GM19193 (cell line): ENCODE results near the gene TMEM174.

Source experiments
- POLR2A ChIP-seq: IDR thresholded peaks from 4 replicates; pipeline ENCODE4 v1.6.1; 2011; ENCODE audit not compliant: insufficient read depth, insufficient read length; ENCODE audit errors: extremely low read depth

The TMEM174 gene, protein sequence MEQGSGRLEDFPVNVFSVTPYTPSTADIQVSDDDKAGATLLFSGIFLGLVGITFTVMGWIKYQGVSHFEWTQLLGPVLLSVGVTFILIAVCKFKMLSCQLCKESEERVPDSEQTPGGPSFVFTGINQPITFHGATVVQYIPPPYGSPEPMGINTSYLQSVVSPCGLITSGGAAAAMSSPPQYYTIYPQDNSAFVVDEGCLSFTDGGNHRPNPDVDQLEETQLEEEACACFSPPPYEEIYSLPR

DNA sequence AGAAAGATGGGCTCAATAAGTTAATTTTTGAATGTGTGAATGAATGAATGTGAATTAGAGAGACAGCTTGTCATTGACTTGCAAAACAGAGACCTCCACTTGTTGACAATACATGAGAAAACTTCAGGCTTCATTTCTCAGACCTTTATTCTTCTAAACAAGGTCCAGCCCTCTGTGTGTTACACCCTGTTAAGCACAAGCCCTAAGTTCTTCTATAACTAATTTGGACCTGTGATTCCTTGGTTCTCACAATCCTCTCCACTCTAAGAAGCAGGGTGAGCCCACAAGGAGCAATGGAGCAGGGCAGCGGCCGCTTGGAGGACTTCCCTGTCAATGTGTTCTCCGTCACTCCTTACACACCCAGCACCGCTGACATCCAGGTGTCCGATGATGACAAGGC, at the start of gene TMEM174:
Gene TMEM174 (plus strand): TSS at position 243 of the 400 bp plus-strand sequence. CDS start 51 bp downstream, at position 294.
- TF ChIP-seq POLR2A = no peak

DNA sequence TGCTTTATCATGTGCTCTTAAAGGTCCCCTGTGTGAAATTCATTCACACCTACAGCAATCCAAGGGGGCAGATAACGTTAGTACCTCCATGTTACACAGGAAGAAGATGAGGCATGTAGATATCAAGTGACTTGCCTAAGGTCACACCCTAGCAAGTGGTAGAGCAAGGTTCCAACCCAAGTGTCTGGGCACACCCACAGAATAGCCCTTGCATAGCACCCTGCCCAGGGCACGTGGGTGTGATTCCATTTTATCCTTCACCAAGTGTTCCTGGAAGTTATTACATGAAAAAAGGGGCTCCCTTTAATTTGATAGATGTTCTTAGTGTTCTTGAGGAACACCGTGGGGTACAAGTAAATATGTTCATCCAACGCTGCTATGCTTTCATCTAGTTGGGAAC, 47.7 kb upstream of the TMEM174 start:
- TF ChIP-seq POLR2A = no peak

DNA sequence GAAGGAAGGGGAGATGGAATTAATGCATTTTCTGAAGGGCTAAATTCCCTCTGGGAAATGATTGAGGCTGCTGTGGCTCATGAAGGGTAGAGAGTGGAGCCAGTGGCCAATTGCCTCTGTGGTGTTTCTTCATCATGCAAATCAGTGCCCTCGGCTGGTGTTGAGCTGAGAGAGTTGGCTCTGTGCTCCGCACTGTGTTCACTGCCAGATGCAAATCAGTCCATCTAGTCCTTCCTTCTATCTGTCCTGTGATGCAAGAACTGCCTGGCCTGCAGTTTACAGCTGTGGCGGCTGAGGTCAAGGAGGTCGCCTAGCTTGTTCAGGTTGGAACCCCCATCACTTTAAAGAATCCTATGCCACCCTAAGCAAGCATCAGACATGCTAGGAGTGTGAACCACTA, 46.6 kb upstream of the TMEM174 start:
- TF ChIP-seq POLR2A = no peak

DNA sequence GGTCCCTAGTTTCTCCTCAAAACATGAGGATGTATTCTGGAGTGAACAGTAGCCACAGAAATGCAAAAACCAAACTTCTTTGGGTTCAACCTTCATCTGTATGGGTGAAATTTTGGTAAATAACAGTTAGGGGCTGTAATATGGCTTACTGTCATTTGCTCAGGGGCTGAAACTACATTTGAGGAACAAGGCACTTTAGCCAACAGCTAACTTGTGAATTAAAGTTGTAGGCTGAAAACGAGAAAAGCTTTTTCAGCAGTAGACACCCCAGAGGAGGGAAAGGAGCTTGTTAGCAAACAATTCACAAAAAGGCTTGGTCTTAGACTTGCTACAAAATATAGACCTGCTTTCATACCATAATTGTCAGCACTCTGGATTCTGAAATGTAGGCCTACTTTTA, 46.0 kb upstream of the TMEM174 start:
- no peak for TF ChIP-seq POLR2A

DNA sequence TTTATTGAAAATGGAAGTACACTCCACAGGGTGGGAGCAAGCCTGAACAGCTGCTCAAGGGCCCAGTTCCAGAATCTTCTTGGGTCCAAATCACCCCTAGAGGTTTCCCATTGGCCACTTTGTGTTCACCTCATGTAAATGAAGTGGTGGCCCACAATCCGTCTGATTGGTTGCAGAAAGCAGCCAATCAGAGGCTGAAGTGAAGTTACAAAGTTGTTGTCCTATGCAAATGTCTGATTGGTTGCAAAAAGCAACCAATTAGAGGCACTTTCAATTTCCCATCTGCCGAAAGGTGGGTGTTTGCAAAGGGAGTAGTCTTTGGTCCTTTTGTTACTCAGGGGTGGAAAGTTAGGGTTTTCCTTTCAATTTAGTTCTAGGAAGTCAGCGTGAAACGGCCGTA, 43.9 kb upstream of the TMEM174 start:
- TF ChIP-seq POLR2A = no peak

DNA sequence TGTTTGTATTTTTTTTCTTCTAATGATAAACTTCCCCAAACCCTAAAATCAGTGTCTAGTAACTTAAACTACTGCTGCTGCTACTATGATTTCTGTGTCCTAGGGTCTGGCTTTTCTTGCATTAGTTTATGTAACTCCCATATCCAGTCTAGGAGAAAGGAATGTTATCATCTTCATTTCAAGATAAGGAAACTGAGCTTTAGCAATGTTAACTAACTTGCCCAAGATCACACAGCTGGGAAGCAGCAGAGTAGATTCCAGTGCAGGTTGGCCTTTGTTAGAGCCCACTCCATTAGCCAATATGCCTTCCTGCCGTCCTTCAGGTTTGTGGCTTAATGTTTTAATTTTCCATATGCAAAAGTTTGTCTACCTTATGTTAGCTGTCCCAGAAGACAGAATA, 42.2 kb upstream of the TMEM174 start:
- TF ChIP-seq POLR2A = no peak

DNA sequence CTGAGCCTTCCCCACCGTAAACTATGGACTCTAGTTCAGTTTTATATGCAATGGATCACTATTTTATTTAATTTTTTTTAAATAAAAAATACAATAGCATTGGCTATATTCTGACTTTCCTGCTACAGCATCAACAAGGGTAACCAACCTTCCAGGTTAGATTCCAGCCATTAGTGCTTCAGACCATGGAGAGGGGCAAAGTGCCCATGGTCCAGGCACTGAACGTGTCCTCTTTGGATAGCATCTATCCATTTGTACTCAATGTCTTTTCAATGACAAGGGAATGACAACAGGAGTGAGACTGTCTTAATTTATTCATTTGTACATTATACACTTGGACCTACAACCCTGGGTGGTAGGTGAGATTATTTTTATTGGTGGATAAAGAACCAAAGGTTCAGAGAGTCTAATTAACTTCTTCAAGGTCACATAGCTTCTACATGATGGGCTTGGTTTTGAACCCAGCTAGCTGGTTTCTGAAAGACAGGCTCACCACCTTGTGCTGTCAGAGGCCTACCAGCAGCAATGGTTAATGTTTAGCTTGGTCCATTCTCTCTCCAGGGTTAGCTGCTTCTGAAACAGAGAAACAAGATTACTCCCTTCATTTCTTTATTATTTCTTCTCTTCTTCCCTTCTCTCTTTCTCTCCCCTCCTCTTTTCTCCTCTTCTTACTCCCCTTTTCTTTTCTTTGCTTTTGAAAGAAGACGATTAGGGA, 41.1 kb upstream of the TMEM174 start:
- TF ChIP-seq POLR2A = no peak

DNA sequence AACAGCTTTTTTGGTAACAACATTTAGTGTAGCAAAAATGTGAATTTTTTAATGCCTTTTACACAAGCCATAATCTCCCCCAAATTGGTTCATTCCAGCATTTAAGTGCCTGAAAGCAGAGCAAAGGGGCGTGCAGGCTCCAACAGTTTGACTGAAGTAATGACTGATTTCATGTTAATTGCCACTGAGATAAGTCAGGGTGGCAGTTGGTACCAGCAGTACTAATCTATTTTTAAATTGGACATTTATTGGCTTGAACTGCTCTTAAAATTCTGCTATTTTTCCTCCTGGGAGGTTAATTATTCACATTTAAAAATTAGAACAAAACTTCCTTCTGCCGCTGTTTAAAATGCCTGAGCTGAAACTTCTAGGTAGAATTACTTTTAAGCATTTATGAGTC, 40.2 kb upstream of the TMEM174 start:
- TF ChIP-seq POLR2A = no peak

DNA sequence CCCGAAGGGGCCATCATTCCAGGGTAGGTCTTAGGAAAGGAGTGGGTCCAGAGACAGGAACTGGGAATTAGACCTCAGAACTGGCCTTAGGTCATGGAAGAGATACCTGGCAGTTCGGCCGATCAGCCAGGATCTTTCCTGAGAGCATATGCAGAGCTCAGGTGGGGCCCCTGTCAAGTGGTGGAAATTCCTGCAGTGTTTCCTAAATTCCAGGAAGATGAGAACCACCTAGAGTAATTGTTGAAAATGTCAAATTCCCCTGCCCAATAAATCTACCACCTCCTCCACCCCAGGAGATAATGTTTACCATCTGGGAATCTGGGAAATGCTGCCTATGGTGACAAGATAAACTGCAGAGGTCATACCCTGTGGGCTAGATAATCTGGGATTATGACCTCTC, 38.0 kb upstream of the TMEM174 start:
- no peak for TF ChIP-seq POLR2A

DNA sequence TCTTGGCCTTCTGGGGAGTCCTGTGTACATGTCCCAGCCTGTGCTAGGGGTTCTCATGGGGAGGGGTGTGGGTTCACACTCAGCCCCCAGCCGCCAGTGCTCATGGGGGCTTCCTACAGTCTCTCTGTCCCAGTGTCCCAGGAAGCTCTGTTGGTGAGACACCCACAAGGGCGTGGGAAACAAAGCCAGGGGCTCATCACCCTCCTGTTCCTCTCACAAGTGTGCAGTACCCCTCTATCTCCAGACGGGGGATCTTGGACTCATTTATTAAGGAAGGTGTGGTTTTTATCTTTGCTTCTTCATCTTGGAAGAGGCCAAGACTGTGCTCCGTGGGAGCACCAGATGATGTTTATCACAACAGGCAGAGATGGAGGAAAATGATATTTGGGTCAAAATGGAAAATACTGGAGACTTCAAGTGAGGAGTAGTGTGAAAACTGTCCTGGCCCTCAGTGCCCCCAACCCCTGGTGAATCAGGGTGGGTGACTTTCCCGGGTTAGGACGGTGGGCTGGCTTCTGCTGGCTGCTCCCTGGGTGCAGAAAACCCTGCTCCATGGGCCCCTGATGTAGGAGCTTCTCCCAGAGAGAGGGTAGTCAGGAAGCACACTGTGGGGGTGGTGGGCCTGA, 37.5 kb upstream of the TMEM174 start:
- TF ChIP-seq POLR2A = no peak

DNA sequence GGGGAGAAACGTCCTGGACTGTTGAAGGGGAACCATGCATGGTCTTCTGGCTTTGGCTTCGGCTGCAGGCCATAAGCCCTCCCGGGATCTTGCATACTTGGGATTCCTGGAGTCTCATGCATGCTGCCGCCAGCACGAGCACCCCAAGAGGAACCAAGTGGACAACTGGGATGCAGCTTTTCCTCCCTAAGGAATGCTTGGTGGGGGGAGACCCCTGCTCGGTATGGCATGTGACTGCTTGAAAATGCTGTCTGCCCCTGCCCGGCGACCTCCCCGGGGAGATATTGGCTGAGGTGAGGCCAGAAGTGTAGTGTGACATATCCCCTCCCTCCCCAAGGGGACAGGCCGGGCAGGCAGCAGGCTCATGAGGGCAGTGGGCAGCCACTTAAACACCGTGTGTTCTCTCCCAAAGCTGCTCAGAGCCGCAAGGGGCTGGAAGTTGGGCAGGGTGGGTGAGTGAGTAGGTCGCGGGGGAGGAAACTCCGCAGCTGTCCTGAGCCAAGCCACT, 36.9 kb upstream of the TMEM174 start:
- no peak for TF ChIP-seq POLR2A

DNA sequence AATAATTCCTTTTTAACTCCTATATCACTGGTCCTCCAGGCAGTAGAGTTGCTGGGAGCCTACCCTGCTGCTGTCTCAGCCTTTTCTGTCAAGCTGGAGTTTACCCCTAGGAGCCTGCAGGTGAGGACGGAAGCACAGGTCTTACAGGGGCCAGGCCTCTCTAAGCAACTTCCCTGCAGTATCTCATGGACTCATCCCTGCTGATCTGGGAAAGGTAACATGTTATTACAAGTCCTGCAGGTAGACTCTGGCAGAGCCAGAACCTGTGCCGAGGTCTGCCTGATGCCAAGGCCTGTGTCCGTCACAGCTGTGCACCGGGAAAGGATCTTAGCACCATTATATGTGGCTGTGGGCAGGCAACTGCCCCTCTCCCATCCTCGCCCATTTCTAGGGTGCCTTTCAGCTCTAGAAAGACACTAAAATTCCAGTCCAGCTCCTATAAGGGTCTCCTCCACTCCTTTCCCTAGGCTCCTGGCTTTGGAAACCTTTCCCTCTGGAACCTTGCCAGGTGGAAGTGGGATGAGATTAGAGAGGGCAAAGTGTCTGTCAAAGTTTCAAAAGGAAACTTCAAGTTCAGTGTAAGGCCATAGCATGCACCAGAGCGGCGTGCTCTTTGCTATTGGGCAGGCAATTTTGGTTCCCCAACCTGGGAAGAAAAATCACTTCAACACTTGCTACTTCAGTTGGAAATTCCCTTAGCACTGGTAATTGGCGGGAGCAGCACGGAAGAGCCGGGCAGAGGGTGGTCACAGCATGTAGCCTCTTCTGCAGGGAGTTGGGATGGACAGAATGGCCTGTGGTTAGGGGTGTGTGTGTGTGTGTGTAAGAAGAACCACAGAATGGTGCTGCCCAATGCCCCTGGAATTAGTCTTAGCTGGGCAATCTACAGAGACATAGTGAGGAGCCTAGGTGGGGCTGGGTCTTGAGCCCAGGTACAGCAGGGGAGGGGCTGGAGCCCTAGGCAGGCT, 35.1 kb upstream of the TMEM174 start:
- TF ChIP-seq POLR2A = no peak

DNA sequence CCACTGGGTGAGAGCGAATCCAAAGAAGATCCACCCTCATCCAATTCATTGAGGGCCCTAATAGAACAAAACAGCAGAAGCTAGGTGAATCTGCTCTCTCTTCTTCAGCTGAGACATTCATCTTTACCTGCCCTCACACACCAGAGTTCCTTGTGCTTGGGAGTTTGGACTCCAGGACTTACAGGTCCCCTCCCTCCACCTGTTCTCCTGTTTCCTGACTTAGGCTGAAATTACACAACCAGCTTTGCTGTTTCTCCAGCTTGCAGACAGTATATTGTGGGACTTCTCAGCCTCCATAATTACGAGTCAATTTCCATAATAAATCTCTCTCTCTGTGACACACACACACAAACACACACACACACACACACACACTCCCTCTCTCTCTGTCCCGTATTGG, 33.5 kb upstream of the TMEM174 start:
- no peak for TF ChIP-seq POLR2A

DNA sequence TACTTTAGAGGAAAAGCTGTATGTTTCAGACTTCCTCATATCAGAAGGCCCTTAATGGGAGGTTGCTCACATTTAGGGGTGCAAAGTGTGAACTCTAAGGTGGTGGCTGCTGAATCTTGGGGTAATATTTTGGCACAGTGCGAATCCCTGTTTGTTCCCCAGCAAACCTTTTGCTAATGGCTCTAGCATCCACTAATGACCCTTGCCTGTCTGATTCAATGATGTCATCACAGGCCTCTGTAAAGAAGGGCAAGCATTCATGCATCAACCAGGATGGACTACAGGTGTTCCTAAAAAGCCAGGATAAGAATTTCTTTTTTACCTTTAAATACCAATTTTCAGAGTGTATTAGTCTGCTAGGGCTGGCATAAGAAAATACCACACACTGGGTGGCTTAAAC, 32.2 kb upstream of the TMEM174 start:
- TF ChIP-seq POLR2A = no peak

DNA sequence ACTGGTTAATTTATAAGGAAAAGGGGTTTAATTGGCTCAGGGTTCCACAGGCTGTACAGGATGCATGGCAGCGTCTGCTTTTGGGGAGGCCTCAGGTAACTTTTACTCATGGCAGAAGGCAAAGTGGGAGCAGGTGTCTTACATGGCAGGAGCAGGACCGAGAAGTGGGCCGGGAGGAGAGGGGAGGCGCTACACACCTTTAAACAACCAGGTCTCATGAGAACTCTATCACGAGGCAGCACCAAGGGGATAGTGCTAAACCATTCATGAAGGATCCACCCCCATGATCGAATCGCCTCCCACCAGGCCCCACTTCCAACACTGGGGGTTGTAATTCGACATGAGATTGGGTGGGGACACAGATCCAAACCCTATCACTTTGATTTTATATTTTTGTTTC, 31.0 kb upstream of the TMEM174 start:
- TF ChIP-seq POLR2A = no peak
